NCI-H146 treated with DMSO at 0.1 percent for 48 hours (cell line): Measurements from ENCODE around the gene ARL4A.
"Not testable (repeated sequence)": the region's sequence is repeated elsewhere in the genome, so short reads cannot be mapped to it uniquely, and the experiment has no call there.

Experiments used
- DNase-seq: peaks from one replicate; lab custom pipeline; 2025; ENCODE audit not compliant: unreplicated experiment; lab: John Stamatoyannopoulos, UW

Gene ARL4A

DNA sequence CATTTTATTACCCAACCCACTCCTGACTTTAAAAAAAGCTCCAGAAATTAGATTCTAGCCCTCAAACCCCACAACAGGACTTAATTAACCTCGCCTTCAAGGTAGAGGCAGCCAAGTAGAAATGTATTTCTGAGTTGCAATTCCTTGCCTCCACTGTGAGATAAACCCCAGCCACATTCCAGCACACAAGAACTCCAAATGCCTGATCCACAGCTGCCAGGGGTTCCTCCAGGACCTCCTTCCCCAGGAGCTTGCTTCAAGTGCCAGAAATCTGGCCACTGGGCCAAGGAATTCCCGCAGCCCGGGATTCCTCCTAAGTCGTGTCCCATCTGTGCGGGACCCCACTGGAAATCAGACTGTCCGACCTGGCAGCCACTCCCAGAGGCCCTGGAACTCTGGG, 25.9 kb upstream of the ARL4A start:
- no peak for DNase-seq

DNA sequence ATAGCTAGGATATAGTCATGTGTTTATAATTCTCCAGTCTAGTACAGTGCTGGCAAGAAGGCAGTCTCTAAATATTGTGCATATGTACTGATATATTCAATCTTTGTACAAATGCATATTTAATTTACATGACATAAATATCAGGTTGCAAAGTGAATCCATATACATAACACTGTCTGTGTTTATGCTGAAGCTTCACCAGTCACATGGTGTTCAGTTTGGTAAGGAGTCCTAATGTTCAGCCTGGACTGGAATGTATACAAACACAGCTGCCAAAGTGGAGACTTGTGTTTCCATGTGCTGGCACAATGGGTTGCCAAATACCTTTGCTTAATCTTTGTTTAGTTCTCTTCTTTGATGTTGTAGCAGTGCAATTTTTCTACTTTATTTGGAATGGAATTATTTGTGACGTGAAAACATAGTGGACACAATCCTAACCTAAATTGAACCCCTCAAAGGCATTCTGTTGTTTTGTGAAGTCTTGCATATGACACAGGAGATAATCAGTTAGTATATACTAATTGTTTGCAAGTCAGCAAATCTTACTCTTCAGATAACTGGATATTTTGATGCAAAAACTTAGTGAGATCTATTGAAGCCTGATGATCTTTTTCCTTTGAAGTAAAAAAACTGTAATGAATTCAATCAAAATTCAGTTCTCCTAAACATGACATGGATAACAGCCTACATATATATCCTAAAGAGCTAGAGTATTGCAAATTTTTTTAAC, 17.3 kb upstream of the ARL4A start:
- no peak for DNase-seq

DNA sequence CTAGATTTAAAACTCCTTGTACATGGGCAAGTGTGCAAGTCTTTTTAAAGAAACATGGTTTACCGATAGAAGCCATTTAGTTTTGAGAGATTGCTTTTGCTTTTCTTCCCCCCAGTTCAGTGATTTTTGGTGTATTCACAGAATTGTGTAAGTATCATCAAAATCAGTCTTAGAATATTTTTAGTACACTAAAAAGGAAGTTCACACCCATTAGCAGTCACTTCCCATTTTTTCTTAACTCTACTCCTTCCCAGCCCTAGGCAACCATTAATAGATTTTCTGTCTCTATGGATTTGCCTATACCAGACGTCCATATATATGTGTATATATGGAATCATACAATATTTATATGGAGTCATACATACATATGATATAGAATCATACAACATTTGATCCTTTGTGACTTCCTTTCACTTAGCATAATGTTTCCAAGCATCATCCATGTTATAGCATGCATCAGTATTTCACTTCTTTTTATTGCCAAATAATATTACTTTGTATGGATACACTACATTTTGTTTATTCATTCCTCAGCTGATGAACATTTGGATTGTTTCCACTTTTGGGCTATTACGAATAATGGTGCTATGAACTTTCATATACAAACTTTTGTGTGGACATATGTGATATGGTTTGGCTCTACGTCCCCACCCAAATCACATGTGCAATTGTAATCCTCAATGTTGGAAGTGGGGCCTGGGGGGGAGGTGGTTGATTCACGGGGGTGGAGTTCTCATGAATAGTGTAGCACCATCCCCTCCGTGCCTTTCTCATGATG, 16.5 kb upstream of the ARL4A start:
- no peak for DNase-seq

DNA sequence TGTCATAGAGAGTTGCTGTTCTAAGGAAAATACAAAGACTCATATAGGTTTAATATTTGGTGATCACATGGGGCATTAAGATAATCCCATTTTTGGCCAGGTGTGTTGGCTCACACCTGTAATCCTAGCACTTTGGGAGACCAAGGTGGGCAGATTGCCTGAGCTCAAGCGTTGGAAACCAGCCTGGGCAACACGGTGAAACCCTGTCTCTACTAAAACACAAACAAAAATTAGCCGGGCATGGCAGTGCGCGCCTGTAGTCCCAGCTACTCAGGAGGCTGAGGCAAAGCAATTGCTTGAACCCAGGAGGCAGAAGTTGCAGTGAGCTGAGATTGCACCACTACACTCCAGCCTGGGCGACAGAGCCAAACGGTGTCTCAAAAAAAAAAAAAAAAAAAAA, 14.0 kb upstream of the ARL4A start:
- not testable (repeated sequence) for DNase-seq

DNA sequence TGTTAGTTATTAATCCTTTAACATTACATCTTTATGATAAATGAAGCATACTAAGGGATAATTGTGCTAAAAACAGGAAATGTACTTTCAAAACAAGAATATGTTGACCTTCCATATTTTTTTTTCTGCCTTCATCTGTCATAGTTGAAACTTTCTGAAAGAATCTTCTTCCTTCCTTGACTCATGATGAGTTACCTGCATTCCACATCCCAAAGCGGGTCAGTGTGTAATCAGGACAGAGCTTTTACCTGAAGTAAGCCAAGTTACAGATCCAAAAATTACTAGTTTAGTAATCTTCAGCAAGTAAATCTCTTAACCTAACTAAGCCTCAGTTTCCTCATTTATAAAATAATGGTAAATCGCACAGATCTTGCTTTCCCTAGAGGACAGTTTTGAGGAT, 13.4 kb upstream of the ARL4A start:
- DNase-seq: no peak

DNA sequence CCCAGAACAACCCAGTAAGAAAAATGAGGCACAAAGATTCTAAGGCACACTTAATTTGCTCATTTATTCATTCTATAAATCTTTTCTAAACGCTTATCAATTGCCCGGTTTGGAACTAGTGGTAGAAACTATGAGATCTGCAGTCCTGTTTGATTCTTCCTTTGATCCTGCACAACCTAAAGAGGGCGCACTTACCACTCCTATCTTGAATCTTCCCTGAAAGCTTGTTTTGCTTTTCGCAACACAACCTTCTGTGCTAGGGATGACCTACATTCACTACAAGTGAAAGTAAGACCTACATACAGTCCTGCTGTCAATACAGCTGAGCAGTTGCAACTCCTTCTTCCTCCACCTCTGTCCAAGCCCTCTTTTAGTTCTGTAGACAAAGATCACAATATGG, 12.6 kb upstream of the ARL4A start:
- no peak for DNase-seq

DNA sequence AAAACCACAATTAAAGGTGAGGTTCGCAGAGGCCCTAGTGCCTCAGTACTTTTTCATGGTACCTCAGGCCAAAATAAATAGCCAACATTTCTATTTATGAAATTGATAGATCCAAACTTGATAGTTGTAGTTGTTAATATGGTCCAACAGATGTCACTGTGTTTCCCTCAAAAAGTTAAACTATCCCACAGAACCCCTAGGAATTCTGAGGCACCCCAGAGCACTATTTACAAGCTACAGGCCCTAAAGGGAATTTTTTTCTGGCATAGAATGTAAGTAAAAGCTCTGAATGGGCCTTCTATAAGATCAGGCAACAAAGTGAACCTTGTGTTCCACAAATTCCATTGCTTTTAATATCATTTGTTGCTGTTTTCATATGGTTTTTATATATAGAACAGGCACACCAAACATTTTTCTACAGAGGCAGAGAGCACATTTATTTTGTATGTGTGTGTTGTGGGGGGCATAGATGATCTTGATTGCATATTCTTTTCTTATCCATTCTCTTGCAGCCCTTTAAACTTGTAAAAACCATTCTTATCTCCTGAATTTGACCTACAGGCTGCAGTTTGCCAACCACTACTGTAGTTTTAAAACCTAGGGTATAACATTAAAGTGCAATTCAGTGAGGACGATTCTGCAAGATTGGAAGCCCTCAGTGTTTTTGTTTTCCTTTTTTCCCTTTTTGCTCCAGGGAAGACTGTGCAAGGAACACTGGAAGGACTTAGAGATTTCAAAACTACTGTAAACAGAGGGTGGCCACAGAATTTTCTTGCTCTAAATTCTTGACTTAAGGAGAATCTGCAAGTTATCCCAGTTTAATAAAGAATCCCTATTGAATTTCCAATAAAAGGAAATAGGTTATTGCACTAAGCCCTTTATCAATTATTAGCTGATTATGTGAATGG, 3.5 kb upstream of the ARL4A start:
- no peak for DNase-seq

DNA sequence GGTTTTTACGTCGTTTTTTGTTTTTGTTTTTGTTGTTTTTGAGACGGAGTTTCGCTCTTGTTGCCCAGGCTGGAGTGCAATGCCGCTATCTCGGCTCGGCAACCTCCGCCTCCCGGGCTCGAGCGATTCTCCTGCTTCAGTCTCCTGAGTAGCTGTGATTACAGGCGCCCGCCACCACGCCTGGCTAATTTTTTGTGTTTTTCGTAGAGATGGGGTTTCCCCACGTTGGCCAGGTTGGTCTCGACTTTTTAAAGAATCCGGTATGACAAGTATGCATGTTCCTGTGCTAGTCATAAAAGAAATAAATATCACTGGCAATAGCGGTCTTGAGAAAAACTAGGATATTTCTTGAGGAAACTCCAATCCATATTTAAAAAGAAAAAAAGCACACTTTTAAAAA, 2.7 kb upstream of the ARL4A start:
- DNase-seq: no peak

DNA sequence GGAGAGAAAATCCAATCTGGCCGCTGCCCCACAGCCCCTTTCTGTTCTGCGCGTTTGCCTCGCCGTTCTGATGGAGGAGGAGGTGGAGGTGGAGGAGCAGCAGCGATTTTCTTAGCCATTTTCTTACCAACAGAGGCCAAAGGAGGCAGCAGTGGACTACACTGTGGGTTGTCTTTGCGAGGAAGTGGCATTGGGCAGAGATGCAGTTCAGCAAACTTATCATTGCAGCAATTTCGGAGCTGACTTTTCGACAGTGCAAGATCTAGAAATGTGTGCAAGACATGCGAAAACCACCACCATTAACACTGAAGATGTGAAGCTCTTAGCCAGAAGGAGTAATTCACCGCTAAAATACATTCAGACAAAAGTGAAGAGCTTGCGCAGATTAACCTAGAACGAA, 1.9 kb upstream of the ARL4A start:
- peak; percentile 52 for DNase-seq

DNA sequence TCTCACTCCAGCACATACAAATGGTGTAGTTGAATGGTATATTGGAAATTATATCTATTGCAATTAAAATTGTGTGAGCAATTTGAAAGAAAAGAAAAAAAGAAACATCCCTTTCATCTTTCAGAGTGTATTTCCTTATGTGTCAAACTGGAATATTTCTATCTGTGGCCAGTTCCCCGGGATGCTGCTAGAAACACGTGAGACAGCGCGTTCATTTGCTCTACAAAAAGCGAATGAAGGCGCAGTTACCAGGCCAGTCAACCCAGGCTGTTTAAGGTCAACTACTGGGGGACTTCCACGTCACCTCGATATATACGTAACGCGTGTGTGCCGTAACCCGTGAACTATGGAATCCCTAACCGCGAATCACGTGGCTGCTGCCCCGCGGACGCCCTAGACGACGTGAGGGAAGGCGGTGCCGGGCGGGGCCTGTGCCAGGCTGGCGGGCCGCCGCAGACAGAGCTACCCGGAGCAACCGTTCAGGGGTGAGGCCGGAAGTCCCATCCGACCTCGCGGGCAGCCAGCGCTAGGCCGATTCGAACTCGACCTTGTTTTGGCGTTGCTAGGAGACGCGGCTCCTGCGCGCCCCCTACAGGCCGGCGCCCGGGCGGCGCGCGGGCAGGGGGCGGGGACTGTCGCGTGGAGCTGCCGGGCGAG, 1.1 kb upstream of the ARL4A start:
- DNase-seq: peak; percentile 91

DNA sequence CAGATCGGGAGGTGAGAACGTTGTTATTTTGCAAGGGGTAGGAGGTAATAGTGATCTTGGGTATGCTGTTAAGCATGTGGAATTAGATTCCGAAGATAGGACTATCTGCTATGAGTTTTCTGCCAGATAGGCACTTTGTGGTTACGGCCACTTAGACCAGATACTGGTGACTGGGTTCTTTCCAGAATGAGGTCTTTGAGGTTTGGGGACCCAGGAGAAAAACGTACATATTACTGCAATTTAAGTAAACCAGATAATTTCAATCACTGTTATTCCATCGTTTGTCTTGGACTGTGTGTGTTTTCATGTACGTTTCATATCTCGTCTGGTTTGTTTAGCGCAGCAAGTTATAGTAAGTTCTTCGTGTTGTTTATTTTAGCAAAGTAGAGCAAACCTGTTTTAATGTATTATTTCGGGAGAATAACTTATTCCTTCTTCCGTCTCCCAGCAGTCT, 312 bp downstream of the ARL4A start:
- no peak for DNase-seq

DNA sequence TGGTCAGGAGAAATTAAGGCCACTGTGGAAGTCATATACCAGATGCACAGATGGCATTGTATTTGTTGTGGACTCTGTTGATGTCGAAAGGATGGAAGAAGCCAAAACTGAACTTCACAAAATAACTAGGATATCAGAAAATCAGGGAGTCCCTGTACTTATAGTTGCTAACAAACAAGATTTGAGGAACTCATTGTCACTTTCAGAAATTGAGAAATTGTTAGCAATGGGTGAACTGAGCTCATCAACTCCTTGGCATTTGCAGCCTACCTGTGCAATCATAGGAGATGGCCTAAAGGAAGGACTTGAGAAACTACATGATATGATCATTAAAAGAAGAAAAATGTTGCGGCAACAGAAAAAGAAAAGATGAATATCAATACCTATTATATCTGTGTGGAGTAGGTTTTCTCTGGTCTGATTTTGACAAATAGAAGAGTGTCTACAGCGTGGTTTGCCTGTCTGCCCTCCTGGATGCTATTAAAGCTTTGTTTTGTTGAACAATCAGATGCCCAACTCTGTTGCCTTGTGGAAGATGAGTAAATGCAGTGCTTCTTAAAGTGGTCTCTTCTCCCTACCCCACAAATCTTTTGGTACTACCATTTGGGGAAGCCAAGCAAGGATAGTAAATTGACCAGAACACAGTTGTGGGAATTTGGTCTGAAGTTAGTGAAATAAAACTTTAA, 1.2 kb downstream of the ARL4A start:
- DNase-seq: not testable (repeated sequence)

DNA sequence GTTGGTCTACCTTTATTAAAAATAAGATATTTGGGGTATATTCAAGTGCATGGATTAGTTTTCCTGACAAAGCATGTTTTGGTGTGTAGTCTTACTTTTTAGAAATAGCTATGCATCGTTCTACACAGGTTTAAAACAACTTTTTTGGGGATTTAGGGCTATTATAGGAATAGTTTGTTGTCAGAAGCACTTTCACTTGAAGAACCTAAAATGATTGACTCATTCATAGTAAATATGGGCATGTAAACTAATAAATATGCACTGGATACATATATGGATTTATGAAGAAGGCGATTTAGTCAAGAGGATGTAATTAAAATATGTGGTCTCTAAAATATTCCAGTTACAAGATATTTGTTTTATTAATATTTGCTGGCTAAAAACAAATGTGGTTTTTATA, 2.0 kb downstream of the ARL4A start:
- DNase-seq: no peak

DNA sequence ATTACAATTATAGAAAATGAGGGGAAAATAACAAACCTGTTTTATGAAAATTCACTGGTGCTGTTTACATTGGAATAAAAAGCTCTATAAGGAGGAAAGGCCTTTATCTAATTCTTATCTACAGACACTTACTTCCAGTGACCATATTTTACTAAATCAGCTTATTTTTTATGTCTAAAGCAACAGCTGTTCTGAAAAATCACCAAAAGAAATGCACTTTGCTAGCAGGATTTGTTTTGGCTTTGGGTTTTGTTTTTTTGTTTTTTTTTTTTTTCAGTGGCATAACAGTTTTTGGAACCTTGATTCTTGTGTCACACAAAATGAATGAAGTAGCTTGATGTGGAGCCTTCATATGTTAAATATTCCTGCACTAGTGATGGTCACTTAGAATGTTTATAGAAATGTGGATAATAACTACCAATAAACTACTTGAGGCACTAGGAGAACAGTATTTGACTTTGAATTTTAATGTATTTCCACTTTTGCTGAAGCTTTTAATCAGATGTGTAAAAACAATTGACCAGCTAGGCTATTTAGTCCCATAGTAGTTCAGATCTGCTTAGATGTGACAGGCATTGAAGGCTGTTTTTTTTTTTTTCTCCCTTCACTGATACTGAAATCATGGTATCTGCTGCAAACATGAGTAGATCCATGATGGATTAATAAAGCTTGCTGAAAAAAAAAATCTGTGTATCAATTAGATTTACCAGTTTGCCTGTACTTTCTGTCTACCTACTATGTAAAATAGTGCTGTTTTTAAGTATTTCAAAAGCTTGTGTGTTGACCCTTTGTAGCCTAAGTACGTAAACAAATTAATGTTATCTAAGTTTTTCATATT, 2.8 kb downstream of the ARL4A start:
- no peak for DNase-seq

DNA sequence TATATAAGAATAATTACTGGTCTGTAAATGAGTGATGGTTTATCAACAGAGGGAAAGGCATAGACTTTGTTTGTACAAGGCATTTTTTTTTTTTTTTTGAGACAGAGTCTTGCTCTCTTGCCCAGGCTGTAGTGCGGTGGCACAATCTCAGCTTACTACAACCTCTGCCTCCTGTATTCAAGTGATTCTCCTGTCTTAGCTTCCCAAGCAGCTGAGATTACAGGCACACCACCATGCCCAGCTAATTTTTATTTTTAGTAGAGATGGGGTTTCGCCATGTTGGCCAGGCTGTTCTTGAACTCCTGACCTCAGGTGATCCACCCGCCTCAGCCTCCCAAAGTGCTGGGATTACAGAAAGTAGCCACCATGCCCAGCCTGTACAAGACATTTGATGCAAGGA, 4.0 kb downstream of the ARL4A start:
- DNase-seq: not testable (repeated sequence)

DNA sequence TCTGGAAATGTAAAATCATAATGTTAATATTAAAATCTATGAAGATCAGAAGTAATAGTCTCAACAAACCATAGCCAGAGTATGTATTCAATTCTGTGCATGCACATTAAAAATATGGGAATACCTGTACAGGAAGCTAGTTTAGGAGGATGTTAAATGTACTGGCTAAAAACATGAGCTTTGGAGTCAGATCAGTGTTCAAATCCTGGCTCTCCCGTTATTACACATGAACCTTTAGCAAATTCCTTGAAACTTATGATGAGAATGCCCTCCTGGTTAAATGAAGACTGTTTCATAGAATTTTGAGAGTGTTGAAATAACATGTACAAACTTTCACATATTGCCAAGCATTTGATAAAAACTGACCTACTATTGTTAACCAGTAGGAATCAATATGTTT, 4.6 kb downstream of the ARL4A start:
- DNase-seq: no peak

DNA sequence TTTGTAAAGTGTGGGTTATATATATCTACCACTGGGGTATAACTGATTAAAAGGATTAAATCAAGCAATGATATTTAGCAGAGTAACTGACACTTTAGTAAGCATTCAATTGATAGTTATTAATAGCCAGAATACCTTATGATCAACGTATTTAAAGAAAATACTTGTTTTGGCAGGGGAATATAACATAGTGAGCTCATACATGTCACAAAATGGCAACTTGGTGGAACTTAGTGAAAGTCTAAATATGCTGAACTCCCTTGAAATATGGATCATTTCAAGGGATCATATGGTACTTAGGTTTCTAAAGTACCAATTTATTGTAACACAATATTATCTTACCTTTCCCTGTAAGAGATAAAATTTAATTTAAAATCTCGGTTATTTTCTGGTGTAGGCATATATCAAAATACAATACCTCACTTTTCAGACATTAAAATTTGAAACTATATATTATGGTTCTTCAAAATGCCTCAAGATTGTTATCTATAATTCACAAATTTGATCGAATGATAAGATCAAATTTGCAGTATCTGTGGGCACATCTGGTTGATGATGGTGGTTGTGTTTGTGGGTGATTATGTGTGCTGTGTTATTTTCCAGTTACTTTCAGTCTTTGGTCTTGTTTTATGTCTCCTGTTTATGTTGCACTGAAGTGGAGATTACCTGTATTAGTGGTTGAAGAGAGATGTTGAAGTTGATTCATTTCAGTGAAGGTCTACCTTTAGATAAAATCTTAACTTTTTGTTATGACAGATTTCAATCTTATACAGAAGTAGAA, 5.2 kb downstream of the ARL4A start:
- DNase-seq: no peak

DNA sequence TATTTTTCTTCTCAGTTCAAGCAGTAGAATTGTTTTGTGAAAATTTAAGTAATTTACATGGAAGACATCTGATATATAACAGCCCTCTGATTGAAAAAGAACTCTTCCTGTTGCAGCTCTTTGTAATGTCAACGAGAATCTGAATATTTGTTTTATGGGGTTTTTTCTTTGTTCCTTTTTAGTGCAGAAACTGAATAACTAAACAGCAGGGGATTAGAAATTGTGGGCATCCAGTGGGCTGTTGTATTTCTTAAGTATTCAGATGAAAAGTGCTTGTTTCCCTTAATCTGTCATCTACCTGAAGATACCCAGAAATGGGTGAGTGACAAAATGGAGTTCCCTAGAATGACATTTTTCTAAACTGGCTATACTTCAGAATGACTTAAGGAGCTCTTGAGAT, 7.4 kb downstream of the ARL4A start:
- no peak for DNase-seq

DNA sequence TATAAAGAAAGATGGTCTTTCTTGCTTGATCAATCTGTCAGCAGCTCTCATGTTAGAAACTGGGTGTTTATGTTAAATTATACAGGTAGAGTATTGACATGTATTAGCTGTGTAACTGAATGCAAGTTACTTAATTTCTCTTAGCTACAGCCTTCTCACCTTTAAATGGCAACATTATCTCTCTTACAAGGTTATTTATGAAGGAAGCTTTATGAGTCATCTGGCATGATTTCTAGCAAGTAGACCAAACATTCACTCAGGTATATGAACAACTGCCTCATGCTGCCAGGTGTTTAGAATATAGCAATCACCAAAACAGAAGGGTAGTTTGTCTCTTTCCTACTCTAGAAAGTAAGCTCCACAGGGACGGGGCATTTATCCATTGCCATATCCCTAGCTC, 8.5 kb downstream of the ARL4A start:
- DNase-seq: no peak
